Measurements from ENCODE around the gene GRIFIN. TPM values are rescaled to one million over a fixed set of nuclear protein-coding genes. Genes with fewer than 3 reads are reported as not detected.

The GRIFIN gene
- total and polyA plus RNA-seq, 9 of the 15 experiments (the other 6 are each of a cell fraction or from before 2014, with no cell fraction given), result not detected

- no peak for TF ChIP-seq CHAMP1 (IDR thresholded peaks at IDR 0.05)
- peak; percentile 74 for TF ChIP-seq HNRNPLL (IDR thresholded peaks at IDR 0.05; ENCODE audit: low read depth, low read length, poor library complexity, severe bottlenecking)
- TF ChIP-seq ZNF431 (CRISPR knock-in tag; IDR thresholded peaks at IDR 0.05), result no peak
- no peak for TF ChIP-seq E2F5 (CRISPR knock-in tag; IDR thresholded peaks at IDR 0.05)
- TF ChIP-seq TSHZ1 (CRISPR knock-in tag; IDR thresholded peaks at IDR 0.05), result no peak
- no peak for TF ChIP-seq SRF (CRISPR knock-in tag; IDR thresholded peaks at IDR 0.05)
- TF ChIP-seq ELK3 (CRISPR knock-in tag; IDR thresholded peaks at IDR 0.05), result no peak
- TF ChIP-seq NCOA4 (IDR thresholded peaks at IDR 0.05; ENCODE audit: partially characterized antibody), result no peak
- no peak for TF ChIP-seq ATF4 (CRISPR knock-in tag; IDR thresholded peaks at IDR 0.05)
- TF ChIP-seq HNRNPK (IDR thresholded peaks at IDR 0.05; ENCODE audit: low read depth, low read length, poor library complexity, severe bottlenecking), result no peak
- TF ChIP-seq FOXP4 (CRISPR knock-in tag; IDR thresholded peaks at IDR 0.05; ENCODE audit: borderline replicate concordance), result no peak
- TF ChIP-seq KDM4B (IDR thresholded peaks at IDR 0.05; ENCODE audit: borderline replicate concordance in 2 of 2, low read depth in 1 of 2), result no peak
- no peak for TF ChIP-seq BRF1 (IDR thresholded peaks at IDR 0.05; ENCODE audit: borderline replicate concordance, extremely low read depth, insufficient read length)
- TF ChIP-seq MEF2D (tag; conservative IDR thresholded peaks at IDR 0.05; ENCODE audit: low read depth), result no peak
Observed at GRCh38 chr7:2519119-2519930, 43.1 kb upstream of the GRIFIN start, which contains the start of gene LFNG (continued).
